ENCODE results near the gene PLIN3.
"Not testable (repeated sequence)": the region's sequence is repeated elsewhere in the genome, so short reads cannot be mapped to it uniquely, and the experiment has no call there.

Gene PLIN3

GRCh38 chr19:4867534-4868285 lies at the start of gene PLIN3:
Gene PLIN3 (minus strand): TSS chr19:4867667. CDS start chr19:4861394, 6,273 bp downstream.
- DNase-seq = peak; percentile 94

GRCh38 chr19:4916292-4917082 lies 49.0 kb upstream of the PLIN3 start:
- DNase-seq = peak; percentile 66

GRCh38 chr19:4914736-4915501 lies 47.5 kb upstream of the PLIN3 start:
- peak; percentile 90 for DNase-seq

- peak; percentile 35 for DNase-seq
Observed at GRCh38 chr19:4913996-4914735, 46.7 kb upstream of the PLIN3 start.

- peak; percentile 79 for DNase-seq
Observed at GRCh38 chr19:4911786-4912672, 44.6 kb upstream of the PLIN3 start.

- DNase-seq = peak; percentile 5
Observed at GRCh38 chr19:4911314-4911713, 43.8 kb upstream of the PLIN3 start.

- peak; percentile 37 for DNase-seq
Observed at GRCh38 chr19:4910594-4911281, 43.3 kb upstream of the PLIN3 start.

GRCh38 chr19:4909897-4910593 lies 42.6 kb upstream of the PLIN3 start:
- DNase-seq = peak; percentile 96

GRCh38 chr19:4909156-4909896 lies 41.9 kb upstream of the PLIN3 start, which contains the start of gene UHRF1:
Gene UHRF1 (plus strand): TSS chr19:4909501. CDS start chr19:4910886, 1,385 bp downstream.
- no peak for DNase-seq

GRCh38 chr19:4908781-4909155 lies 41.3 kb upstream of the PLIN3 start:
- DNase-seq = no peak

GRCh38 chr19:4908360-4908759 lies 40.9 kb upstream of the PLIN3 start:
- no peak for DNase-seq

- no peak for DNase-seq
Observed at GRCh38 chr19:4906963-4907362, 39.5 kb upstream of the PLIN3 start.

GRCh38 chr19:4904481-4904880 lies 37.0 kb upstream of the PLIN3 start:
- DNase-seq = no peak

- DNase-seq = no peak
Observed at GRCh38 chr19:4902796-4903195, 35.3 kb upstream of the PLIN3 start, which contains the start of gene ARRDC5. Gene ARRDC5 (minus strand): TSS chr19:4902896. CDS start chr19:4902825, 71 bp downstream.

- not testable (repeated sequence) for DNase-seq
Observed at GRCh38 chr19:4900879-4901278, 33.4 kb upstream of the PLIN3 start.

GRCh38 chr19:4897146-4897545 lies 29.7 kb upstream of the PLIN3 start:
- DNase-seq = no peak

- no peak for DNase-seq
Observed at GRCh38 chr19:4896372-4896771, 28.9 kb upstream of the PLIN3 start.

GRCh38 chr19:4892962-4893361 lies 25.5 kb upstream of the PLIN3 start:
- DNase-seq = not testable (repeated sequence)

- DNase-seq = no peak
Observed at GRCh38 chr19:4891066-4891465, 23.6 kb upstream of the PLIN3 start.
